OCI-LY1 (cell line): ENCODE measurements around the gene ITGA2.

Experiments used
- EZH2 ChIP-seq: fragments of 200-600 bp; sonication (generic), shearing (Covaris generic); IDR thresholded peaks from 2 replicates; pipeline ENCODE4 v1.8.0; 2017; ENCODE audit warnings: borderline replicate concordance, mixed run types, mild to moderate bottlenecking, antibody characterized with exemption, low read length, moderate library complexity, mixed read lengths
- TF ChIP-seq, protein P1 (sequence below): fragments of 200-600 bp; sonication (generic), shearing (Covaris generic); IDR thresholded peaks from 2 replicates; pipeline ENCODE4 v1.5.1; 2017; ENCODE audit warnings: mild to moderate bottlenecking, antibody characterized with exemption, low read length, moderate library complexity, mixed read lengths

DNA sequence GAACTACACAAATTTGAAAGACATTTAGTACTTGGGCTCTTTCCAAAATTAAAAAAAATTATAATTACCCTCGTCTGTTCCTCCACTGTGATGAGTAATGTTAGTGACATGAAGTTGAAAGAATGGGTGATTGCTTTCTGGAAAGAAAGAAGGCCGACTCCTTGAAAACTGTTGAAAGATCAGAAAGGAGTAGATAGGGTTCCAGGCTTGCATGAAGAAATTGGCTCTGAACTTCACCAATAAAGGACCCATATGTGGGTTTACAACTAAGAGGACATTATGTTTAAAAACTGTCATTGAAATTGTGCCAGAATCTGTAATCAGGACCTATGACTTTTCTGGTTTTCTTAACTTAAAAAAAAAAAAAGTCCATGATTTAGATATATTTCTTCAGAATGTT lies 141.1 kb downstream of the ITGA2 start:
- no peak for TF ChIP-seq EZH2
- TF ChIP-seq, protein P1, sequence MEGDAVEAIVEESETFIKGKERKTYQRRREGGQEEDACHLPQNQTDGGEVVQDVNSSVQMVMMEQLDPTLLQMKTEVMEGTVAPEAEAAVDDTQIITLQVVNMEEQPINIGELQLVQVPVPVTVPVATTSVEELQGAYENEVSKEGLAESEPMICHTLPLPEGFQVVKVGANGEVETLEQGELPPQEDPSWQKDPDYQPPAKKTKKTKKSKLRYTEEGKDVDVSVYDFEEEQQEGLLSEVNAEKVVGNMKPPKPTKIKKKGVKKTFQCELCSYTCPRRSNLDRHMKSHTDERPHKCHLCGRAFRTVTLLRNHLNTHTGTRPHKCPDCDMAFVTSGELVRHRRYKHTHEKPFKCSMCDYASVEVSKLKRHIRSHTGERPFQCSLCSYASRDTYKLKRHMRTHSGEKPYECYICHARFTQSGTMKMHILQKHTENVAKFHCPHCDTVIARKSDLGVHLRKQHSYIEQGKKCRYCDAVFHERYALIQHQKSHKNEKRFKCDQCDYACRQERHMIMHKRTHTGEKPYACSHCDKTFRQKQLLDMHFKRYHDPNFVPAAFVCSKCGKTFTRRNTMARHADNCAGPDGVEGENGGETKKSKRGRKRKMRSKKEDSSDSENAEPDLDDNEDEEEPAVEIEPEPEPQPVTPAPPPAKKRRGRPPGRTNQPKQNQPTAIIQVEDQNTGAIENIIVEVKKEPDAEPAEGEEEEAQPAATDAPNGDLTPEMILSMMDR, result no peak
